Measurements from ENCODE around the gene UBE3B. TPM values are rescaled to one million over a fixed set of nuclear protein-coding genes. Genes with fewer than 3 reads are reported as not detected.
A peak's percentile ranks its signal among the peaks of the same experiment; 100 is the strongest.

The UBE3B gene
- total and polyA plus RNA-seq, 8 donors = 9.4 to 104 (median 22.2) TPM

DNA sequence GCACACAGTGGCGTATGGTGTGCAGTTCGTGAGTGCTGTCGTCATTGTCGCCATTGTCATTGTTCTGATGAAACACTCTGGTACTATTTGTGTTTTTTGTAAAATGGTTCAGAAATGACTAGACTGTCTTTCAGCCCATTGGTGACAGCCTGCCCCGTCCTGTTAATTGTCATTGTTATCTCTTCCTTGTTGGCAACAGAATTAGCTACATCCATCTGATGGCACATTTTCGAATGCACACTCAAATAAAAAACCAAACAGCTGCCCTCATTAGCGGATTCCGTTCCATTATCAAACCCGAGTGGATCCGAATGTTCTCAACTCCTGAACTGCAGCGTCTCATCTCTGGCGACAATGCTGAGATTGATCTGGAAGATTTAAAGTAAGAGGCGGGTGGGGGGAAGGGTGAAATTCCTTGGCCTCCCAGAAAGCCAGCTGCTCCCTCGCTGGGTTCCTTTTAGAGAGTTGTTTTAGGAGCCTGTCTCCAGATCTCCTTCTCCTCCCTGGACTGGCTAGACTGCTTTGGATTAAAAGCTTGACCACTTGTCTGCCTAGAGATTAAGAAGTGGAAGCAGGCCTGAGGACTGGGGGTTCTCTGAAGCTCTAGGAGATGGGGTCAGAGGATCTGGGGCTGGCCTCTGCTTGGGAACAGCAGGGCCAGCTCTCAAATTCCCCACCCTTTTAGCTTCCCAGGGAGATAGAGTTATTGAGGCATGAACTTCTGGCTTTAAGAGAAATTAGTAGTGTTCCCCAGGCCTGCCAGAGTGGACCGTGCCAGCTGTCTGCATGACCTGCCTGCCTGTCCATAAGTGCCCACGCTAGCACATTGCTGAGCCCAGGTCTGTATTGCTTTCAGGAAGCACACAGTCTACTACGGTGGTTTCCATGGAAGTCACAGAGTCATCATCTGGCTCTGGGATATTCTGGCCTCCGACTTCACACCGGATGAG is 52.5 kb downstream of the UBE3B start:
- Histone ChIP-seq H3K36me3 (peaks cover 51 to 100% (median 100%) of the 10 kb centered on the region in 4 donors), H3K27me3 (no peaks in the 10 kb centered on the region), H3K9me3 (no peaks in the 10 kb centered on the region), H3K27ac (peak overlapping the region in 1 of 5 donors; percentile 47), H3K4me3 (no peak overlapping the region), H3K4me1 (no peaks in the 10 kb centered on the region)
- DNase-seq = peak in 1 of 2 donors; percentile 33
- 75 to 81% (median 76%) methylated on average over 19 of the region's 19 CpGs for WGBS, 5 donors
- TF ChIP-seq EP300 (IDR thresholded peaks at IDR 0.05) (no peak), POLR2A (IDR thresholded peaks at IDR 0.05) (no peak), POLR2AphosphoS5 (IDR thresholded peaks at IDR 0.05) (no peak)
- TF ChIP-seq, protein P1, sequence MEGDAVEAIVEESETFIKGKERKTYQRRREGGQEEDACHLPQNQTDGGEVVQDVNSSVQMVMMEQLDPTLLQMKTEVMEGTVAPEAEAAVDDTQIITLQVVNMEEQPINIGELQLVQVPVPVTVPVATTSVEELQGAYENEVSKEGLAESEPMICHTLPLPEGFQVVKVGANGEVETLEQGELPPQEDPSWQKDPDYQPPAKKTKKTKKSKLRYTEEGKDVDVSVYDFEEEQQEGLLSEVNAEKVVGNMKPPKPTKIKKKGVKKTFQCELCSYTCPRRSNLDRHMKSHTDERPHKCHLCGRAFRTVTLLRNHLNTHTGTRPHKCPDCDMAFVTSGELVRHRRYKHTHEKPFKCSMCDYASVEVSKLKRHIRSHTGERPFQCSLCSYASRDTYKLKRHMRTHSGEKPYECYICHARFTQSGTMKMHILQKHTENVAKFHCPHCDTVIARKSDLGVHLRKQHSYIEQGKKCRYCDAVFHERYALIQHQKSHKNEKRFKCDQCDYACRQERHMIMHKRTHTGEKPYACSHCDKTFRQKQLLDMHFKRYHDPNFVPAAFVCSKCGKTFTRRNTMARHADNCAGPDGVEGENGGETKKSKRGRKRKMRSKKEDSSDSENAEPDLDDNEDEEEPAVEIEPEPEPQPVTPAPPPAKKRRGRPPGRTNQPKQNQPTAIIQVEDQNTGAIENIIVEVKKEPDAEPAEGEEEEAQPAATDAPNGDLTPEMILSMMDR (IDR thresholded peaks at IDR 0.05) = no peak
- intact Hi-C loops (cut with DNase I; ENCODE audit: low total_unique reads) = loop anchor here (10.0 kb wide), 1 partner anchor 245 kb away; no protein-coding TSS in a partner anchor

- intact Hi-C loops (cut with DNase I; ENCODE audit: low total_unique reads) = no loop called here
- Histone ChIP-seq H3K9me3 (no peaks in the 10 kb centered on the region), H3K27me3 (no peaks in the 10 kb centered on the region), H3K36me3 (peaks cover 47 to 100% (median 100%) of the 10 kb centered on the region in 4 donors), H3K27ac (no peak overlapping the region), H3K4me1 (no peaks in the 10 kb centered on the region), H3K4me3 (no peak overlapping the region)
- DNase-seq = no peak
- TF ChIP-seq EP300 (IDR thresholded peaks at IDR 0.05) (no peak), POLR2AphosphoS5 (IDR thresholded peaks at IDR 0.05) (no peak), POLR2A (IDR thresholded peaks at IDR 0.05) (no peak)
- TF ChIP-seq, protein P1 (IDR thresholded peaks at IDR 0.05) = no peak
- WGBS, 5 donors = 68 to 86% (median 75%) methylated on average over 2 of the region's 2 CpGs
Measured at GRCh38 chr12:109531411-109531810, 54.0 kb downstream of the UBE3B start.

- Histone ChIP-seq H3K4me3 (no peak overlapping the region), H3K27me3 (no peaks in the 10 kb centered on the region), H3K27ac (no peak overlapping the region), H3K36me3 (peaks cover 33 to 97% (median 94%) of the 10 kb centered on the region in 4 donors), H3K4me1 (no peaks in the 10 kb centered on the region), H3K9me3 (no peaks in the 10 kb centered on the region)
- WGBS, 5 donors = 86 to 92% (median 90%) methylated on average over 19 to 24 of the region's 24 CpGs
- intact Hi-C loops (cut with DNase I; ENCODE audit: low total_unique reads) = no loop called here
- TF ChIP-seq, protein P1 (IDR thresholded peaks at IDR 0.05) = no peak
- no peak for DNase-seq
Measured at GRCh38 chr12:109532721-109533486, 55.5 kb downstream of the UBE3B start.

- TF ChIP-seq POLR2A (IDR thresholded peaks at IDR 0.05) (no peak), EP300 (IDR thresholded peaks at IDR 0.05) (no peak), POLR2AphosphoS5 (IDR thresholded peaks at IDR 0.05) (no peak)
- TF ChIP-seq, protein P1 (IDR thresholded peaks at IDR 0.05) = no peak
Measured at GRCh38 chr12:109533487-109533740, 56.0 kb downstream of the UBE3B start.

More at GRCh38 chr12:109533487-109533740, 56.0 kb downstream of the UBE3B start:
- Histone ChIP-seq H3K4me1 (no peaks in the 10 kb centered on the region), H3K27me3 (no peaks in the 10 kb centered on the region), H3K27ac (no peak overlapping the region), H3K9me3 (no peaks in the 10 kb centered on the region), H3K36me3 (peaks cover 30 to 97% (median 89%) of the 10 kb centered on the region in 4 donors), H3K4me3 (no peak overlapping the region)
- intact Hi-C loops (cut with DNase I; ENCODE audit: low total_unique reads) = no loop called here
- no peak for DNase-seq
- WGBS, 5 donors = 50 to 100% (median 95%) methylated on average over 1 to 8 of the region's 8 CpGs

Data from stomach (tissue), 9 donors.